Measurements from ENCODE around the gene TAP1.
A peak's percentile ranks its signal among the peaks of the same experiment; 100 is the strongest.
"Not testable (repeated sequence)": the region's sequence is repeated elsewhere in the genome, so short reads cannot be mapped to it uniquely, and the experiment has no call there.

Gene TAP1

GRCh38 chr6:32887616-32888015 is 34.1 kb upstream of the TAP1 start:
- TF ChIP-seq CTCF (IDR thresholded peaks at IDR 0.05; ENCODE audit: insufficient read depth, low read depth, low read length, missing control alignments) = no peak
- no peak for DNase-seq (ENCODE audit: low read depth)
- no peak overlapping the region for H3K4me3 ChIP-seq (ENCODE audit: low read depth, low read length)

- no peak for DNase-seq (ENCODE audit: low read depth)
- no peak overlapping the region for H3K4me3 ChIP-seq (ENCODE audit: low read depth, low read length)
- no peak for TF ChIP-seq CTCF (IDR thresholded peaks at IDR 0.05; ENCODE audit: insufficient read depth, low read depth, low read length, missing control alignments)
Observed at GRCh38 chr6:32886681-32887383, 33.3 kb upstream of the TAP1 start.

- DNase-seq (ENCODE audit: low read depth) = peak; percentile 86
- no peak overlapping the region for H3K4me3 ChIP-seq (ENCODE audit: low read depth, low read length)
- peak; percentile 45 for TF ChIP-seq CTCF (IDR thresholded peaks at IDR 0.05; ENCODE audit: insufficient read depth, low read depth, low read length, missing control alignments)
Observed at GRCh38 chr6:32885698-32886286, 32.3 kb upstream of the TAP1 start.

GRCh38 chr6:32883789-32884188 is 30.3 kb upstream of the TAP1 start:
- DNase-seq (ENCODE audit: low read depth) = no peak
- H3K4me3 ChIP-seq (ENCODE audit: low read depth, low read length) = no peak overlapping the region
- no peak for TF ChIP-seq CTCF (IDR thresholded peaks at IDR 0.05; ENCODE audit: insufficient read depth, low read depth, low read length, missing control alignments)

- no peak for DNase-seq (ENCODE audit: low read depth)
- no peak overlapping the region for H3K4me3 ChIP-seq (ENCODE audit: low read depth, low read length)
- TF ChIP-seq CTCF (IDR thresholded peaks at IDR 0.05; ENCODE audit: insufficient read depth, low read depth, low read length, missing control alignments) = no peak
Observed at GRCh38 chr6:32882879-32883250, 29.4 kb upstream of the TAP1 start.

- H3K4me3 ChIP-seq (ENCODE audit: low read depth, low read length); DNase-seq (ENCODE audit: low read depth): not testable (repeated sequence)
Observed at GRCh38 chr6:32880962-32881361, 27.5 kb upstream of the TAP1 start.

- H3K4me3 ChIP-seq (ENCODE audit: low read depth, low read length) = no peak overlapping the region
- no peak for TF ChIP-seq CTCF (IDR thresholded peaks at IDR 0.05; ENCODE audit: insufficient read depth, low read depth, low read length, missing control alignments)
- DNase-seq (ENCODE audit: low read depth) = no peak
Observed at GRCh38 chr6:32879691-32880090, 26.2 kb upstream of the TAP1 start.

Measured in GM12865 (cell line).